DND-41 (cell line): ENCODE results near the gene SLC24A5.

Experiments used
- ATAC-seq: fragments of 200-7000 bp; cut with Tn5 transposase; 3 replicates; pipeline ENCODE4 v1.9.1; 2021; ENCODE audit warnings: low read depth; ENCODE audit not compliant: insufficient read depth
- DNase-seq: peaks from one replicate; pipeline ENCODE4 v3.0.0-alpha.2; 2020
- H2AFZ ChIP-seq: 2 replicates; pipeline ENCODE4 v1.6.0; 2012; ENCODE audit warnings: low read depth, low read length
- H3K27ac ChIP-seq: 2 replicates; pipeline ENCODE4 v1.5.1; 2012; ENCODE audit warnings: low read length, inconsistent platforms
- H3K27me3 ChIP-seq: fragments of 200-600 bp; sonication (generic); 2 replicates; pipeline ENCODE4 v1.6.0; 2012; ENCODE audit warnings: low read length, mild to moderate bottlenecking, inconsistent platforms; ENCODE audit not compliant: insufficient read depth, poor library complexity
- H3K36me3 ChIP-seq: 2 replicates; pipeline ENCODE4 v1.5.1; 2012; ENCODE audit warnings: low read length, inconsistent platforms; ENCODE audit not compliant: insufficient read depth
- H3K4me1 ChIP-seq: 2 replicates; pipeline ENCODE4 v1.5.1; 2012; ENCODE audit warnings: mild to moderate bottlenecking, low read length; ENCODE audit not compliant: insufficient read depth
- H3K4me2 ChIP-seq: 2 replicates; pipeline ENCODE4 v1.6.0; 2012; ENCODE audit warnings: mild to moderate bottlenecking, moderate library complexity, low read length, inconsistent platforms; ENCODE audit not compliant: insufficient read depth
- H3K4me3 ChIP-seq, 2 experiments: fragments of 200-600 bp in 1 of 2; shearing (Covaris generic) in 1 of 2; 2 replicates each; pipeline ENCODE4 v1.5.1; 2012 to 2016; ENCODE audit warnings: inconsistent platforms in 2 of 2, low read length in 2 of 2, mild to moderate bottlenecking in 2 of 2, low read depth in 1 of 2, moderate library complexity in 1 of 2
- H3K79me2 ChIP-seq: 2 replicates; pipeline ENCODE4 v1.6.0; 2012; ENCODE audit warnings: low read length, inconsistent platforms; ENCODE audit not compliant: insufficient read depth
- H3K9ac ChIP-seq: 2 replicates; pipeline ENCODE4 v1.6.0; 2012; ENCODE audit warnings: low read depth, mild to moderate bottlenecking, inconsistent platforms, low read length, moderate library complexity
- H3K9me3 ChIP-seq: 2 replicates; pipeline ENCODE4 v1.5.1; 2012; ENCODE audit warnings: low read length, moderate library complexity, mild to moderate bottlenecking, inconsistent platforms; ENCODE audit not compliant: insufficient read depth, severe bottlenecking
- H4K20me1 ChIP-seq: 2 replicates; pipeline ENCODE4 v1.6.0; 2012; ENCODE audit warnings: low read length; ENCODE audit not compliant: insufficient read depth
- CTCF ChIP-seq: IDR thresholded peaks from 2 replicates; pipeline ENCODE4 v1.5.1; 2012; ENCODE audit warnings: borderline replicate concordance, low read length, moderate library complexity, mild to moderate bottlenecking; ENCODE audit not compliant: poor library complexity, severe bottlenecking; ENCODE audit errors: extremely low read depth
- EZH2 ChIP-seq: IDR thresholded peaks from 3 replicates; pipeline ENCODE4 v1.6.1; 2012; ENCODE audit warnings: borderline replicate concordance, low read depth, mild to moderate bottlenecking, moderate library complexity, low read length, inconsistent platforms; ENCODE audit not compliant: severe bottlenecking

SLC24A5 gene

DNA sequence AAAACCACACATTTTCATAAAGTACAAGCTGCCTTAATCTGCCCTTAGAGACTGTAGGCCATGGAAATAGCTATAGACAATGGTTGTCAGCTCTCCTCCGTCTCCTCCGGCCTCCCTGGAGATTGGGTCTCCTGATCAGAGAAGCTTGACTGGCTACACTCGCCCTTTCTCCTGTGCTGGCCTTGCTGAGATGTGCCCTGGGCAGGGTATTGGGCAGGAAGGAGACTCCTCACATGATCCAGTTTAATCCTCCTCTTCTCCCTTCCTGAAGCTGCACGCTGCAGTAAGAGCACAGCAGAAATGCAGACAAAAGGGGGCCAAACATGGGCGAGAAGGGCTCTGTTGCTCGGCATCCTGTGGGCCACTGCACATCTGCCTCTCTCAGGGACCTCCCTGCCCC lies at the start of gene SLC24A5:
TSS of gene SLC24A5 (plus strand) at position 246 of the 400 bp plus-strand sequence. CDS start at position 301, 55 bp downstream.
- Histone ChIP-seq H3K4me3 (no peak within 1 kb of the TSS), H3K27ac (no peak within 1 kb of the TSS), H4K20me1 (no peaks in the 10 kb centered on the region), H2AFZ (no peak within 1 kb of the TSS), H3K4me2 (no peak within 1 kb of the TSS), H3K9ac (no peak within 1 kb of the TSS), H3K9me3 (no peaks in the 10 kb centered on the region), H3K4me1 (no peaks in the 10 kb centered on the region), H3K27me3 (no peaks in the 10 kb centered on the region), H3K36me3 (no peaks in the 10 kb centered on the region), H3K79me2 (no peaks in the 10 kb centered on the region)
- ATAC-seq, result no peak
- DNase-seq, result no peak
- TF ChIP-seq CTCF (no peak), EZH2 (no peak)

DNA sequence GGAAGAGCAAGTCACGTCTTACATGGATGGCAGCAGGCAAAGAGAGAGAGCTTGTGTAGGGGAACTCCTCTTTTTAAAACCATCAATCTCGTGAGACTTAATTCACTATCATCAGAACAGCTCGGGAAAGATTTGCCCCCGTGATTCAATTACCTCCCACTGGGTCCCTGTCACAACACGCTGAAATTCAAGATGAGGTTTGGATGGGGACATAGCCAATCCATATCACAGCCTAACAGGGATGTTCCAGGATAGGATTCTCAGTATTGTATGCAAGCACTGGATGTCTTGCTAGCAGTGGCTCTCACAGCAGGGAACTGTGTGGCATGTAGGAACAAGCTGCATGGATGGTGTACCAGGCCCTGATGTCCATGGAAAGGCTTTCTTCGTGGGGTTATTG lies 47.8 kb upstream of the SLC24A5 start:
- ATAC-seq (no peak), DNase-seq (no peak)
- TF ChIP-seq EZH2 (no peak), CTCF (no peak)
- no peak overlapping the region for H3K4me2 ChIP-seq
- no peak overlapping the region for H2AFZ ChIP-seq
- no peak overlapping the region for H3K9ac ChIP-seq
- H3K4me1 ChIP-seq, result no peaks in the 10 kb centered on the region
- no peak overlapping the region for H3K27ac ChIP-seq
- H4K20me1 ChIP-seq, result no peaks in the 10 kb centered on the region
- no peaks in the 10 kb centered on the region for H3K36me3 ChIP-seq
- no peaks in the 10 kb centered on the region for H3K79me2 ChIP-seq
- no peaks in the 10 kb centered on the region for H3K9me3 ChIP-seq
- H3K4me3 ChIP-seq, result no peak overlapping the region
- H3K27me3 ChIP-seq, result peaks cover 3% of the 10 kb centered on the region

DNA sequence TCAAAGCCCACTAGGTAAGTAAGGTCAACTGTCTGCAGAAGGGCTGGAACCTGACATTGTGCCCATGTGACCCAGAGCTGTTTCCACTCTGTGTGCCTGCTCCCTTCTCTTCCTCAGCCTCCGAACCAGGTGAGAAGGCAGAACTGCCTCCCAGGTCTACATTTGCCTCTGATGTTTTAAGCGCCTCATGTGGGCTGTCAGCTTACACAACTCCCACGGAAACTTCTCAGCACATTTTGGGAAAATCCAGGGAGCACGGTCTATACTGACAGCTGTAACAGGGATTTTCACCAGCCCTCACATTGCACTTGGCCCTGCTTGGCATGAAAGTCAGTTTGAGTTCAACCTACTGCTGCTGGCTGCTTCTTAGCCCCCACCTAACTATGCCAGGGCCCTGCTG lies 46.9 kb upstream of the SLC24A5 start:
- Histone ChIP-seq H3K9me3 (no peaks in the 10 kb centered on the region), H3K27ac (no peak overlapping the region)
- no peak for ATAC-seq

More for the DNA sequence above, 46.9 kb upstream of the SLC24A5 start:
- Histone ChIP-seq H3K4me1 (no peaks in the 10 kb centered on the region), H3K36me3 (no peaks in the 10 kb centered on the region), H3K4me3 (no peak overlapping the region), H3K79me2 (no peaks in the 10 kb centered on the region), H3K4me2 (no peak overlapping the region), H4K20me1 (no peaks in the 10 kb centered on the region), H3K9ac (no peak overlapping the region), H2AFZ (no peak overlapping the region), H3K27me3 (no peaks in the 10 kb centered on the region)
- no peak for TF ChIP-seq EZH2
- TF ChIP-seq CTCF, result no peak
- no peak for DNase-seq
